Skeletal muscle satellite cell (primary cell): ENCODE measurements around the gene POU2F3.

ENCODE experiments used
- H3K27me3 ChIP-seq: 2 replicates; pipeline ENCODE4 v1.7.0; 2013; ENCODE audit warnings: low read length; ENCODE audit not compliant: control insufficient read depth, insufficient read depth
- H3K36me3 ChIP-seq: 2 replicates; pipeline ENCODE4 v1.7.0; 2013; ENCODE audit warnings: mild to moderate bottlenecking, control low read depth, low read length; ENCODE audit not compliant: insufficient read depth
- H3K4me1 ChIP-seq: 2 replicates; pipeline ENCODE4 v1.7.0; 2013; ENCODE audit warnings: low read length; ENCODE audit not compliant: control insufficient read depth, insufficient read depth
- H3K4me2 ChIP-seq: 2 replicates; pipeline ENCODE4 v1.7.0; 2013; ENCODE audit warnings: mild to moderate bottlenecking, low read length
- H3K4me3 ChIP-seq: 2 replicates; pipeline ENCODE4 v1.7.0; 2013; ENCODE audit warnings: low read length
- H3K9ac ChIP-seq: 2 replicates; pipeline ENCODE4 v1.7.0; 2013; ENCODE audit warnings: mild to moderate bottlenecking, low read depth, low read length, moderate library complexity
- H3K9me3 ChIP-seq: replicated peaks from 2 replicates; pipeline ENCODE4 v1.7.0; 2013; ENCODE audit warnings: mild to moderate bottlenecking, control low read depth, low read length

Gene POU2F3

GRCh38 chr11:120219938-120220746, 19.8 kb upstream of the POU2F3 start:
- Histone ChIP-seq H3K9me3 (no peaks in the 10 kb centered on the region), H3K4me1 (peaks cover 20% of the 10 kb centered on the region), H3K27me3 (no peaks in the 10 kb centered on the region), H3K9ac (no peak overlapping the region), H3K4me3 (no peak overlapping the region), H3K4me2 (no peak overlapping the region), H3K36me3 (no peaks in the 10 kb centered on the region)

GRCh38 chr11:120220747-120221037, 19.2 kb upstream of the POU2F3 start:
- no peak overlapping the region for H3K4me3 ChIP-seq
- H3K4me2 ChIP-seq, result no peak overlapping the region
- no peaks in the 10 kb centered on the region for H3K9me3 ChIP-seq
- no peaks in the 10 kb centered on the region for H3K27me3 ChIP-seq
- peaks cover 15% of the 10 kb centered on the region for H3K4me1 ChIP-seq
- no peaks in the 10 kb centered on the region for H3K36me3 ChIP-seq
- H3K9ac ChIP-seq, result no peak overlapping the region

- H3K9ac ChIP-seq, result no peak overlapping the region
- peaks cover 12% of the 10 kb centered on the region for H3K4me1 ChIP-seq
- no peak overlapping the region for H3K4me3 ChIP-seq
- H3K27me3 ChIP-seq, result no peaks in the 10 kb centered on the region
- no peaks in the 10 kb centered on the region for H3K9me3 ChIP-seq
- no peak overlapping the region for H3K4me2 ChIP-seq
- no peaks in the 10 kb centered on the region for H3K36me3 ChIP-seq
Measured at GRCh38 chr11:120221115-120221752, 18.7 kb upstream of the POU2F3 start.

DNA sequence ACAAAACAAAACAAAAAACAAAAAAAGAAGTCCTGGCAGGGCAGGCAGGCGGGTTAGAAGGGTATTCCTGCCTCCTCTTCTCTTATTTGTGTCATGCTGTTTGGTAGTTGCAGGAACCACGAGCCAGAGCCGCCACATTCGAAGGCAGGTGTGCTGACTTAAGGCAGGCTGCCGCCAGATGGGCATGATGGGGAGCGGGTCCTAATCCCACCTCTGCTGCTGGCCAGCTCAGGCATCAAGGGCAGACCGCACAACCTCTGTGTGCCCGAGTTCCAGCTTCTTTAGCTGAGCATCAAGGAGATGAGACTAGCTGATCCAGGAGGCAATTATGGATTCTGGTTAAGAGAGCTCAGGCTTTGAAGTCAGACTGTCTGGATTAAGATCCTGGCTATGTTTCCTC, 17.0 kb upstream of the POU2F3 start:
- H3K4me1 ChIP-seq, result peaks cover 12% of the 10 kb centered on the region
- no peak overlapping the region for H3K4me3 ChIP-seq
- no peaks in the 10 kb centered on the region for H3K9me3 ChIP-seq
- H3K36me3 ChIP-seq, result no peaks in the 10 kb centered on the region
- no peaks in the 10 kb centered on the region for H3K27me3 ChIP-seq
- no peak overlapping the region for H3K4me2 ChIP-seq
- no peak overlapping the region for H3K9ac ChIP-seq

GRCh38 chr11:120223793-120224192, 16.1 kb upstream of the POU2F3 start:
- H3K4me3 ChIP-seq, result no peak overlapping the region
- no peaks in the 10 kb centered on the region for H3K27me3 ChIP-seq
- H3K9me3 ChIP-seq, result no peaks in the 10 kb centered on the region
- no peaks in the 10 kb centered on the region for H3K36me3 ChIP-seq
- peaks cover 7% of the 10 kb centered on the region for H3K4me1 ChIP-seq
- no peak overlapping the region for H3K4me2 ChIP-seq
- H3K9ac ChIP-seq, result no peak overlapping the region

DNA sequence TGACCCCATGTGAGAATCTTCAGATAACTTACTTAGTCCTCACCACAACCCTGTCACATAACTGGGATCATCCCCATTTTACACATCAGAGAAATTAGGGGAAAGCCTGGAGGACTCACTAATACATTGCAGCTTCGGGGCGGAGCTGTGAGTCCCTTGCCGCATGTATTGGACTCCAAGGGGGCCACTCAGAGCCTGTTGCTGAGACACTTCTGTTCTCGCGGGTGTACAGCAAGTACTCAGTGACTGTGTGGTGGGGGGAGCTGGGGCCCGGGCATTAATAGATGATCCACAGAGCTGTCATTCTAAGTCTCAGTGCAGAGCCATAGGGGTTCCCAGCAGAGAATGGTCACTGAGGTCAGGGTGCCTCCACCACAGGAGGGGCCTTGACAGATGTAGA, 15.6 kb upstream of the POU2F3 start:
- H3K4me1 ChIP-seq, result peaks cover 7% of the 10 kb centered on the region
- no peak overlapping the region for H3K4me2 ChIP-seq
- no peak overlapping the region for H3K4me3 ChIP-seq
- H3K36me3 ChIP-seq, result no peaks in the 10 kb centered on the region
- no peak overlapping the region for H3K9ac ChIP-seq
- no peaks in the 10 kb centered on the region for H3K9me3 ChIP-seq
- H3K27me3 ChIP-seq, result no peaks in the 10 kb centered on the region

GRCh38 chr11:120224972-120225909, 14.7 kb upstream of the POU2F3 start:
- Histone ChIP-seq H3K4me3 (no peak overlapping the region), H3K36me3 (no peaks in the 10 kb centered on the region), H3K4me1 (no peaks in the 10 kb centered on the region), H3K9me3 (no peaks in the 10 kb centered on the region), H3K9ac (no peak overlapping the region), H3K4me2 (no peak overlapping the region), H3K27me3 (peaks cover 3% of the 10 kb centered on the region)

DNA sequence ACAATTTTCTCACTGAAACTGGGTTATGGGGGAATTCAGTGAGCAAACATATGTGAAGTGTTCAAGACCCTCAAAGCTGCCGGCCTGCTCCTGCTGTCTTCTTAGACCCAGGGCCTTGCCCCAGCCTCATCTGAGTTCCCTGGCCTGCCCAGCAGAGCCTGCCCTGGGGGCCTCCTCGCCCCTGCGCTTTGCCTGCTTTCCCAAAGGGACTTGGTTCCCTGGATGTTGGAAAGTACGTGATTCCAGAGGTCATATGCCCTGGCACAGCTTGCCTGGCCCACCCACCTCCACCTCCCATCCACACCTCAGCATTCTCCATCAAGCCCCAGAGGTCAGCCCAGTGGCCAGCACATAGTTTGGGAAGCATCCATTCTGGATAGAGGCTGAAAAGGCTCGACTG, 13.7 kb upstream of the POU2F3 start:
- H3K4me1 ChIP-seq, result no peaks in the 10 kb centered on the region
- no peaks in the 10 kb centered on the region for H3K9me3 ChIP-seq
- peaks cover 13% of the 10 kb centered on the region for H3K27me3 ChIP-seq
- H3K4me3 ChIP-seq, result no peak overlapping the region
- H3K4me2 ChIP-seq, result no peak overlapping the region
- H3K9ac ChIP-seq, result no peak overlapping the region
- H3K36me3 ChIP-seq, result no peaks in the 10 kb centered on the region

- no peaks in the 10 kb centered on the region for H3K4me1 ChIP-seq
- peaks cover 14% of the 10 kb centered on the region for H3K27me3 ChIP-seq
- no peak overlapping the region for H3K9ac ChIP-seq
- no peaks in the 10 kb centered on the region for H3K36me3 ChIP-seq
- H3K4me2 ChIP-seq, result no peak overlapping the region
- no peak overlapping the region for H3K4me3 ChIP-seq
- no peaks in the 10 kb centered on the region for H3K9me3 ChIP-seq
Measured at GRCh38 chr11:120226714-120227113, 13.2 kb upstream of the POU2F3 start.

DNA sequence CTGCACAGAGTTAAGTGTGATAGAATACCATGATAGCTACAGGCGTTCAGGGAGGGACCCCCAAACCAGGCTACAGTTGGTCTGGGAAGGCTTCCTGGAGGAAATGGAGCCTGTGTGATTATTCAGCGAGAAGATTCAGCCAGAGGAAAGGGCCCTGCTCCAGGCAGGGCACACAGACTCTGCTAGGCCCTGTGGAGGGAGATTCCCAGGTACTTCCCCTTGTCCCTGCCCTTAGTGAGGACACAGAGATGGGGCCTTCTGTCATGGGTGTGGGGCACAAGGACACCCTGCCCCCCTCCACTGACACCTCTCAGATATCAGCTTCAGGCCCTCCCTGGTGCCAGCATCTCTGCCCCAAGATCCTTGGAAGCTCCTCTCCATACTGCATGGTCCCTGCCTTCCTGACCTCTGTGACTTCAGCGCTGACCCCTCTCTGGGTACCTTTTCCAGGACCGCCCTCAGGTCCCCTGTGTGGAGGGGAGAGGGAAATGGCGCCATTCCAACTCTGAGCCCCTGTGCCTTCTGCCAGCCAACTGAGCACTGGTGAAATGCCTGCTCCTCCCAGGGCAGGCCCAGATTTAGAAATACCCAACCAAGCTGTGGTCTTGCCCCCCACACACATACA, 12.6 kb upstream of the POU2F3 start:
- Histone ChIP-seq H3K27me3 (peaks cover 17% of the 10 kb centered on the region), H3K4me1 (no peaks in the 10 kb centered on the region), H3K9me3 (no peaks in the 10 kb centered on the region), H3K36me3 (no peaks in the 10 kb centered on the region), H3K4me2 (no peak overlapping the region), H3K4me3 (no peak overlapping the region), H3K9ac (no peak overlapping the region)

- H3K9ac ChIP-seq, result no peak overlapping the region
- H3K36me3 ChIP-seq, result no peaks in the 10 kb centered on the region
- H3K9me3 ChIP-seq, result no peaks in the 10 kb centered on the region
- peaks cover 30% of the 10 kb centered on the region for H3K27me3 ChIP-seq
- no peak overlapping the region for H3K4me2 ChIP-seq
- no peaks in the 10 kb centered on the region for H3K4me1 ChIP-seq
- no peak overlapping the region for H3K4me3 ChIP-seq
Measured at GRCh38 chr11:120228794-120229384, 11.1 kb upstream of the POU2F3 start.
